OCI-M2 (cell line): ENCODE results near the gene MAGI2.

Source experiments
- DNase-seq: peaks from one replicate; lab custom pipeline; 2025; ENCODE audit not compliant: unreplicated experiment; lab: John Stamatoyannopoulos, UW

MAGI2 gene

GRCh38 chr7:78134256-78134655, 1319.2 kb downstream of the MAGI2 start:
- DNase-seq, result no peak

- no peak for DNase-seq
Measured at GRCh38 chr7:78130446-78131215, 1322.8 kb downstream of the MAGI2 start.

GRCh38 chr7:78129865-78130264, 1323.6 kb downstream of the MAGI2 start:
- no peak for DNase-seq

- DNase-seq, result no peak
Measured at GRCh38 chr7:78127009-78127408, 1326.5 kb downstream of the MAGI2 start.

GRCh38 chr7:78125884-78126283, 1327.6 kb downstream of the MAGI2 start:
- DNase-seq, result no peak

GRCh38 chr7:78124216-78124615, 1329.3 kb downstream of the MAGI2 start:
- DNase-seq, result no peak

- DNase-seq, result no peak
Measured at GRCh38 chr7:78121888-78122287, 1331.6 kb downstream of the MAGI2 start.

- DNase-seq, result no peak
Measured at GRCh38 chr7:78118470-78118869, 1335.0 kb downstream of the MAGI2 start.

GRCh38 chr7:78115876-78116275, 1337.6 kb downstream of the MAGI2 start:
- DNase-seq, result no peak

- DNase-seq, result no peak
Measured at GRCh38 chr7:78114993-78115392, 1338.5 kb downstream of the MAGI2 start.

- DNase-seq, result no peak
Measured at GRCh38 chr7:78112488-78112887, 1341.0 kb downstream of the MAGI2 start.

GRCh38 chr7:78111386-78111785, 1342.1 kb downstream of the MAGI2 start:
- DNase-seq, result no peak

- no peak for DNase-seq
Measured at GRCh38 chr7:78103475-78103874, 1350.0 kb downstream of the MAGI2 start.

GRCh38 chr7:78101076-78101475, 1352.4 kb downstream of the MAGI2 start:
- DNase-seq, result no peak

- DNase-seq, result no peak
Measured at GRCh38 chr7:78099715-78100394, 1353.6 kb downstream of the MAGI2 start.

- DNase-seq, result no peak
Measured at GRCh38 chr7:78095549-78095948, 1357.9 kb downstream of the MAGI2 start.

- no peak for DNase-seq
Measured at GRCh38 chr7:78092331-78092730, 1361.1 kb downstream of the MAGI2 start.

- DNase-seq, result no peak
Measured at GRCh38 chr7:78090616-78091015, 1362.9 kb downstream of the MAGI2 start.

- no peak for DNase-seq
Measured at GRCh38 chr7:78083476-78084120, 1369.9 kb downstream of the MAGI2 start.

- no peak for DNase-seq
Measured at GRCh38 chr7:78082556-78082955, 1370.9 kb downstream of the MAGI2 start.

- no peak for DNase-seq
Measured at GRCh38 chr7:78081888-78082287, 1371.6 kb downstream of the MAGI2 start.

GRCh38 chr7:78081344-78081743, 1372.1 kb downstream of the MAGI2 start:
- no peak for DNase-seq
